OCI-LY7 (cell line): ENCODE measurements around the gene SLC25A47.

Experiments used
- EZH2phosphoT487 ChIP-seq: fragments of 200-600 bp; sonication (generic); IDR thresholded peaks from 2 replicates; pipeline ENCODE4 v1.6.1; 2018; ENCODE audit warnings: low read depth, borderline replicate concordance, mild to moderate bottlenecking, mixed run types, antibody characterized with exemption, low read length, moderate library complexity, mixed read lengths
- TF ChIP-seq, protein P1 (sequence below): fragments of 200-600 bp; sonication (generic); conservative IDR thresholded peaks from 2 replicates; pipeline ENCODE4 v1.5.1; 2014; ENCODE audit warnings: mild to moderate bottlenecking, antibody characterized with exemption, low read length, moderate library complexity, mixed read lengths

DNA sequence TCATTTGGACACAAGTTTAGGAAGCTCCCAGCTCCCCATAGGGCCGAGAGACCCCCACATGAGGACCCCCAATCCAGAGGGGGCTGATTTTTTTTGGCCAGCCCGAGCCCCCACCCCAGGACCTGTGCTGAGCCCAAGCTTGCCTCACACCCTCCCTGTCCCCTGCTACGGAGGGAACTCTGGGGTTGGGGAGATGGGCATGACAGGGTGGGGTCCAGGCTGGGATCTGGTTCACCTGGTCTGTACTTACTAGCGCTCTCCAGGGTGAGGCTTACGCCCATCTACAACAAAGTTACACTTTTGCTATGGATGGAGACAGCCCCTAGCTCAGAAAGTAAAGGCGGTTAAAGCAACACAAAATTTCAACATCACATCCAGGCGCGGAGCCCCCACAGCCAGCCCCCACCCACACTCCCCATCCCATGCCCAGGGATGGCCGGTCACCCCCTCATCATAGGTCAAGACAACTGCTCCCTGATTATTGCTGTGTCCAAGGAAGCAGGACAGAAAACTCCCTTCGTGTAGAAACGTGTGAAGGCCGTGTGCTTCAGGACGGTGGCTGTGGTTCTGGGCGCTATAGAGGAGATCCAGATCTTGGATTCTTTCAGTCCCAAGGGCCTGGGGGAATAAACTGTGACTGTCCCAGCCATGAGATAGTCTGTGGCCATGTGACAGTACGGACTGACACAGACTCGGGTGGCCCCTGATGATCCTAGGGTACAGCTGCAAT is 27.6 kb upstream of the SLC25A47 start:
- TF ChIP-seq, protein P1, sequence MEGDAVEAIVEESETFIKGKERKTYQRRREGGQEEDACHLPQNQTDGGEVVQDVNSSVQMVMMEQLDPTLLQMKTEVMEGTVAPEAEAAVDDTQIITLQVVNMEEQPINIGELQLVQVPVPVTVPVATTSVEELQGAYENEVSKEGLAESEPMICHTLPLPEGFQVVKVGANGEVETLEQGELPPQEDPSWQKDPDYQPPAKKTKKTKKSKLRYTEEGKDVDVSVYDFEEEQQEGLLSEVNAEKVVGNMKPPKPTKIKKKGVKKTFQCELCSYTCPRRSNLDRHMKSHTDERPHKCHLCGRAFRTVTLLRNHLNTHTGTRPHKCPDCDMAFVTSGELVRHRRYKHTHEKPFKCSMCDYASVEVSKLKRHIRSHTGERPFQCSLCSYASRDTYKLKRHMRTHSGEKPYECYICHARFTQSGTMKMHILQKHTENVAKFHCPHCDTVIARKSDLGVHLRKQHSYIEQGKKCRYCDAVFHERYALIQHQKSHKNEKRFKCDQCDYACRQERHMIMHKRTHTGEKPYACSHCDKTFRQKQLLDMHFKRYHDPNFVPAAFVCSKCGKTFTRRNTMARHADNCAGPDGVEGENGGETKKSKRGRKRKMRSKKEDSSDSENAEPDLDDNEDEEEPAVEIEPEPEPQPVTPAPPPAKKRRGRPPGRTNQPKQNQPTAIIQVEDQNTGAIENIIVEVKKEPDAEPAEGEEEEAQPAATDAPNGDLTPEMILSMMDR = no peak
- no peak for TF ChIP-seq EZH2phosphoT487
